Amniotic epithelial cell (primary cell): Measurements from ENCODE around the gene FCAMR.

ENCODE experiments used
- DNase-seq: peaks from one replicate; pipeline ENCODE4 v3.0.0-alpha.2; 2010; ENCODE audit warnings: low read depth

The FCAMR gene

DNA sequence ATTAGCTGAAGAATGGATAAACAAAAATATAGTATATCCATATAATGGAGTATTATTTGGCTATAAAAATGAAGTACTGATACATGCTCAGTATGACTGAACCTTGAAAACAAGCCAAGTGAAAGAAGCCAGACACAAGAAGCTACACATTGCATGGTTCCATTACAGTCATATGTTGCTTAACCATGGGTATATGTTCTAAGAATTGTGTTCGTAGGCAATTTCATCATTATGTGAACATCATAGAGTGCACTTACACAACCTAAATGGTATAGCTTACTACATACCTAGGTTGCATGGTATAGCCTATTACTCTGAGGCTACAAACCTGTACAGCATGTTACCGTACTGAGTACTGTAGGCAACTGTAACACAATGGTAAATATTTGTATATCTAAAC is 28.6 kb upstream of the FCAMR start:
- DNase-seq = no peak

DNA sequence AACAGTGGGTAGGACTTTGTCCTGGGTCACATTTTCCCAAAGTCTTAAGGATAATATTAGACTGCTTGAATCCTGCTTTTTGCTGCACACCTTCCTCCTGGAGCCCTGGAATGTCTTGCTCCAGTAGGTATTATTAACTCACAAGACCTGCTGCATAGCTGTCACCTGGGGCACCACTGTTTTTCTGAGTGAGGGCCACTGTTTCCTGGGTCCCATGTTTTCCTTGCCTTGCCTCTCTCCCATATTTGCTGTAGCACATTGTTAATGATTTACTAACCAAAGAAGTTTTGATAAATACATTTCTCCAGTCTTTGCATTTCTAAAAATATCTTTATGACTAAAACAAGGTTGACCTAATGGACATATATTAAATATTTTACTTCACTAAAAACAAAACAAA is 22.5 kb upstream of the FCAMR start:
- DNase-seq = no peak

DNA sequence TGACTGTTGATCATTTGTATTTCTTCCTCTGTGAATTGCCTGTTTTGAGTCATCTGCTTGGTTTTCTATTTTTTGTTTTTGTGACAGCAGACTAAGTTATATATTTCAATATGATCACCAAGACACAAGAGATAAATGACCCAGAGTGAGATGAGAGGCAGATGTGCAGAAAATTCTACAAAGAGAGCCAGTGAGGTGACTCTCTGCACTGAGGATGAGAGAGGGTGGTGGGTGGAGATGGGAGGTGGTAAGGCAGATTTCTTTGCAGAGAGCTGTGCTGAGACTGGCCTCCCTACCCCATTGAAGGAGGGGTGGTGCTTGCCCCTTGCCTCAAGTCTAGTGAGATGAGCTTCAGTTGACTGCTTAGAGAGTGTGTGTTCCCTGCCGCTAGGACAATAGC is 17.6 kb upstream of the FCAMR start:
- no peak for DNase-seq

GRCh38 chr1:206986885-206987284 is 16.6 kb upstream of the FCAMR start:
- no peak for DNase-seq

DNA sequence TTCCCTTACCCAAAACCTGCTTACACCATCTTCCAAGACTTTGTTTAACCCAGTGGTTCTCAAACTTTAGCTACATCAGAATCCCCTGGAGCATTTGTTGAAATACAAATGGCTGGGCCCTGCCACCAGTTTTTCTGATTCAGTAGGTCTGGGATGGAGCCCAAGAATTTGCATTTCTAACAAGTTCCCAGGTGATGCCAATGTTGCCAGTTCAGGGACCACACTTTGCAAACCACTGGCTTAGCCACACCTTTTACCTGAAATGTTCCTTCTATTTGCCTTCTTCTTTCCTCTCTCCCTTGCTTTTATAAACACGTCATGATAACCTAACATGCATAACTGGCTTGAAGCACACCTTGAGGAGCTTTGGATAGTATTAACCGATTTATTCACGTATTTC is 16.1 kb upstream of the FCAMR start:
- DNase-seq = no peak

- no peak for DNase-seq
These were observed 15.0 kb upstream of the FCAMR start for GRCh38 chr1:206985162-206985749.

DNA sequence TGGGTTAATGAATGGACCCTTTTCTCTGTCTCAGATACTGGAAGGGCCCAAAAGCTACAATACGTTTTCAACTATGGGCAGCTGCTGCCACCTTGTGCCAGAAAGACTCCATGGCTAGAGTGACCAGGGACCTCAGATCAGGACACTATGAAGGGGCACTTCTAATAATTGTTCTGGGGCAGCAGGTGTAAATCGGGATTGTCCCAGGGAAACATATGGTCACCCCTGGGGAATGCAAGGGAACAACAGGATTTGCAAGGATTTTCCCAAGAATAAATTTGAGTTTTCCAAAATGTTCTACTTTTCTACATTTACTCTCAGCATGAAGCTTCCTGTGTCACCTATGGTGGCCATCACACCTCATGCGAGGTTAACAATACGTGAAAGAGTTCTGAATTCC is 12.0 kb upstream of the FCAMR start:
- DNase-seq = peak; percentile 20

- peak; percentile 34 for DNase-seq
These were observed 9.3 kb upstream of the FCAMR start for GRCh38 chr1:206979379-206980043.

DNA sequence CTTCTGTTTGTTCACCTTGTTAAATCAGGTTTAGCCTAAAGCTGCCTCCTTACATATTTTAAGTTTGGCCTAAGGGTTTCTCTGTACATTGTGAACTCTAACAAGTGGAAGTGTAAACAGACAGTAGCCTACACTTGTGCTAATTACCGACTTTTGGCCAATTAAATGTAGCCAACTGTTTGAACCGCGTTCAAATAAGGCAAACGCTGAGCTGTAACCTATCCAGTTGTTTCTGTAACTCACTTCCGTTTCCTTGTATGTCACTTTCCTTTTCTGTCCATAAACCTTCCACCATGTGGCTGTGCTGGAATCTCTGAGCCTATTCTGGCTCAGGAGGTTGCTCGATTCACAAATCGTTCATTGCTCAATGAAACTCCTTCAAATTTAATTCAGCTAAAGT is 8.0 kb upstream of the FCAMR start:
- no peak for DNase-seq

DNA sequence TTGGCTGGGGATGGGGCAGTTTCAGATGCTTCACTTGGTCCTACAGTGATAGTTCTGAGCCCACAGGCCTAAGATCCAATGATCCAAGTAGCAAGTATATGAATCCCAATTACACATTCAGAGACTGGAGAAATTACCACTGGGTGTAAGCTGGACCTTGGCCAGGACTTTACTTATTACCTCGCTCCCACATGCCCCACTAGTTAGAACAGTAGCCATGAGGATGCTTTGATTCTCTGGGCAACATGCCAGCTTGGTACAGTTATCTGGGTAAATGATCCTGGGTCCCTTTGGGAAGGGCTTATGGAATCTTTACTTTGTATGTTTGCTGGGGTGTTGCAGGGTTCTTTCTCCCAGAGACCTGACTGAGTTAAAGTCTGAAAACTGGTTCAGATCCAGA is 5.0 kb upstream of the FCAMR start:
- no peak for DNase-seq

DNA sequence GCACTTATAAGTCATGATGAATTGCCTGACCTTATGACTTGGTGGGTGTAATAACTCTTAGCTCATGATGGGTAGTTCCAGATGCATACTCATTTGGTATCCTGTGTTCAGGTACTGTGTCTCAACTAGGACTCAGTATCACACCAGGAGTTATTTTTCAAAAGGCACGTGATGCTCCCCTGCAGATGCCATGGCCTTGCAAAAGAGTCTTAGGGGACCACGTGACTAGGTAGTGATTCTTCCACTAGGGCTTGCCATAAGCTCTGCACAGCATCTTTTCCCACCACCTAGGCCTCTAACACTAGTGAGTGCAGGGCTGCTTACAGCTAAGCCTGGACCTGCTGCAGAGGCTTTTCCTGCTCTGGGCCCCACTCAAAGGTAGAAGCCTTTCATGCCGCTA is 3.9 kb upstream of the FCAMR start:
- no peak for DNase-seq

- no peak for DNase-seq
These were observed 2.5 kb upstream of the FCAMR start for GRCh38 chr1:206972728-206973127.

- DNase-seq = no peak
These were observed 882 bp upstream of the FCAMR start for GRCh38 chr1:206971029-206971655.

- DNase-seq = no peak
These were observed 1.2 kb downstream of the FCAMR start for GRCh38 chr1:206969090-206969489.

- DNase-seq = peak; percentile 60
These were observed 3.0 kb downstream of the FCAMR start for GRCh38 chr1:206967096-206967849.

GRCh38 chr1:206965781-206966180 is 4.5 kb downstream of the FCAMR start:
- DNase-seq = no peak

DNA sequence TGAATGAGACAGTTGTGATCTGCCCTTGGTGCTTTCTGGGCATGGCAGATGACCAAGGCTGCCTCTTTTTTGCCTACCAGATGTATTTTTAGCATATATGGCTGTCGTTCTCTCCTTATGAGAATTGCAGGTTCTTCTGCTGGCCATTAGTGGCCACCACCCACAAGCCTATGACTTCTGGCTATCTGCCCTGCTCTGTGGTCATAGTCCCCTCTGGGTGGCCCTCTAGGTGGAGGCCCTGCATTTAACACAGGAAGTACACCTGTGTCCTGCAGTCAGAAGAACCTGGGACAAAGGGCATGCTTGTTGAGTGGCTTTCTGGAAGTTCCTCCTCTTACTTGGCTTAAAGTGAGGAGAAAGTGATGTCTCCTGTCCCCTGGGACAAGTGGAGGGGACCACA is 6.5 kb downstream of the FCAMR start:
- no peak for DNase-seq

GRCh38 chr1:206963119-206963712 is 7.0 kb downstream of the FCAMR start:
- no peak for DNase-seq

GRCh38 chr1:206962272-206962671 is 8.0 kb downstream of the FCAMR start:
- no peak for DNase-seq

- no peak for DNase-seq
These were observed 8.6 kb downstream of the FCAMR start for GRCh38 chr1:206961668-206962067.

DNA sequence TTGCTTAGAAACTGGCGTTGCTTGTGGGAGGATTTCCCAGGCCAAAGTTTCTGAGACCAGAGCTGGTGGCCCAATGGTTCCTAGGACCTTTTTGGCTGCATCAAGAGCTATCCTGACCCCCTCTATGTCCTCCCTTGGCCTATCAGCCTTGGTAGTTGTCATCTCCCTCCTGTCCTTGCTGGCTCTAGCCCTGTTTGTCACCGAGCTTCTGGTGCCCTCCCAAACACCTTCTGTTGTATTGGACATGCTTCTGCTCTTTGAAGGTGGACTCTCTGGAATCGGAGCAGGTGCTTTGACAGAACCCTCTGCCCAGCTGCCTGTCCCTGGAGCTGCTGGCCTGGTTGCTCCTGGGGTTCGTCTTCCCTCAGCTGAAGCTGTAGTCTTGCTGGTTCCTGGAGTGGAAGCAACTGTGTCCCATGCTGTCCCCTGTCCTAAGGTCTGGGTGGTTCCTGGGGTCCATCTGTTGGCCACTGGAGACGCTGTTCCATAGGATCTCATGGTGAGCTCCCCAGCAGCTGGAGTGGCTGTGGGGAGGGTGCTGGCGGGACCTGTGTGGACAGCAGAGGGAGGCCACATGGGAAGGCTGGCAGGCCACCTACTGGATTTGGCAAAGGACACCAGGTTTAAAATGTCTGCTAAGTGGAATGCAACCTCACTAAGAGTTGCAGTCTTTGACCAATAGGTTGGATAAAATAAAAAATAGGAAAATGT is 9.4 kb downstream of the FCAMR start:
- no peak for DNase-seq

- DNase-seq = no peak
These were observed 12.1 kb downstream of the FCAMR start for GRCh38 chr1:206958144-206958543.
